Measurements from ENCODE around the gene PPP1R27. TPM values are rescaled to one million over a fixed set of nuclear protein-coding genes. Genes with fewer than 3 reads are reported as not detected.

Gene PPP1R27
- total RNA-seq, 1 donor from 2014 or later: not detected

- intact Hi-C loops (cut with DNase I): no loop called here
- no peak for DNase-seq (ENCODE audit: missing footprints)
- ATAC-seq: no peak
Measured at GRCh38 chr17:81863833-81864768, 29.3 kb upstream of the PPP1R27 start.

- intact Hi-C loops (cut with DNase I): no loop called here
- ATAC-seq (no peak), DNase-seq (ENCODE audit: missing footprints) (no peak)
Measured at GRCh38 chr17:81863123-81863675, 28.3 kb upstream of the PPP1R27 start.

GRCh38 chr17:81860756-81861568 lies 26.1 kb upstream of the PPP1R27 start:
- ATAC-seq (peak; percentile 97), DNase-seq (ENCODE audit: missing footprints) (peak; percentile 99)
- intact Hi-C loops (cut with DNase I): loop anchor here (1.0 kb wide), 2 partner anchors 28 to 40 kb away; partner anchors contain the start of gene MCRIP1

- DNase-seq (ENCODE audit: missing footprints): no peak
- no peak for ATAC-seq
- intact Hi-C loops (cut with DNase I): loop anchor here (1.0 kb wide), 2 partner anchors 27 to 39 kb away; partner anchors contain the start of gene MCRIP1
Measured at GRCh38 chr17:81859906-81860755, 25.3 kb upstream of the PPP1R27 start, which contains the start of gene P4HB. Gene P4HB (minus strand): TSS chr17:81860535. CDS start chr17:81860471, 64 bp downstream.

GRCh38 chr17:81858967-81859905 lies 24.4 kb upstream of the PPP1R27 start:
- ATAC-seq (no peak), DNase-seq (ENCODE audit: missing footprints) (no peak)
- intact Hi-C loops (cut with DNase I): no loop called here

- ATAC-seq: no peak
- intact Hi-C loops (cut with DNase I): no loop called here
- DNase-seq (ENCODE audit: missing footprints): no peak
Measured at GRCh38 chr17:81858170-81858966, 23.5 kb upstream of the PPP1R27 start.

- DNase-seq (ENCODE audit: missing footprints) (no peak), ATAC-seq (peak; percentile 35)
- intact Hi-C loops (cut with DNase I): no loop called here
Measured at GRCh38 chr17:81854974-81855774, 20.3 kb upstream of the PPP1R27 start.

GRCh38 chr17:81852237-81852636 lies 17.4 kb upstream of the PPP1R27 start:
- intact Hi-C loops (cut with DNase I): no loop called here
- ATAC-seq: no peak
- DNase-seq (ENCODE audit: missing footprints): no peak

- ATAC-seq: no peak
- DNase-seq (ENCODE audit: missing footprints): no peak
- intact Hi-C loops (cut with DNase I): no loop called here
Measured at GRCh38 chr17:81851423-81851822, 16.6 kb upstream of the PPP1R27 start.

GRCh38 chr17:81849457-81849856 lies 14.6 kb upstream of the PPP1R27 start:
- no peak for DNase-seq (ENCODE audit: missing footprints)
- intact Hi-C loops (cut with DNase I): no loop called here

GRCh38 chr17:81846743-81847689 lies 12.2 kb upstream of the PPP1R27 start:
- no peak for ATAC-seq
- intact Hi-C loops (cut with DNase I): no loop called here
- no peak for DNase-seq (ENCODE audit: missing footprints)

More at GRCh38 chr17:81849457-81849856, 14.6 kb upstream of the PPP1R27 start:
- ATAC-seq: no peak

- no peak for DNase-seq (ENCODE audit: missing footprints)
- no peak for ATAC-seq
- intact Hi-C loops (cut with DNase I): no loop called here
Measured at GRCh38 chr17:81845881-81846742, 11.3 kb upstream of the PPP1R27 start.

GRCh38 chr17:81845361-81845760 lies 10.5 kb upstream of the PPP1R27 start:
- ATAC-seq (no peak), DNase-seq (ENCODE audit: missing footprints) (no peak)
- intact Hi-C loops (cut with DNase I): no loop called here

- ATAC-seq (no peak), DNase-seq (ENCODE audit: missing footprints) (no peak)
- intact Hi-C loops (cut with DNase I): no loop called here
Measured at GRCh38 chr17:81844887-81845286, 10.0 kb upstream of the PPP1R27 start.

All from Right ventricle myocardium inferior (tissue), 1 donor.